GM19025 (cell line): ENCODE data around the gene GNA15.
"Not testable (repeated sequence)": the region's sequence is repeated elsewhere in the genome, so short reads cannot be mapped to it uniquely, and the experiment has no call there.

Experiments
- ATAC-seq: cut with Tn5 transposase; IDR thresholded peaks from one replicate; pipeline ENCODE4 v1.9.1; 2021; ENCODE audit warnings: mild to moderate bottlenecking, low read depth, moderate library complexity; ENCODE audit not compliant: unreplicated experiment

GNA15 gene

DNA sequence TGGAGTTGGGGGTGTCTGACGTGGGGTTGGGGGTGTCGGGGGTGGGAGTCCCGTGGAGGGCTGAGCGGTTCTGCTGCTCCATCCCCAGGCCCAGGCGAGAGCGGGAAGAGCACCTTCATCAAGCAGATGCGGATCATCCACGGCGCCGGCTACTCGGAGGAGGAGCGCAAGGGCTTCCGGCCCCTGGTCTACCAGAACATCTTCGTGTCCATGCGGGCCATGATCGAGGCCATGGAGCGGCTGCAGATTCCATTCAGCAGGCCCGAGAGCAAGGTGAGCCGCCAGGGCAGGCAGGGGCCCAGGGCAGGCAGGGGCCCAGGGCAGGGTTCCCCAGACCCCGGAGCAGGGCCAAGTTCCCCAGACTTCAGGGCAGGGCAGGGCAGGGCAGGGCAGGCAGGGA is 12.7 kb downstream of the GNA15 start:
- ATAC-seq = no peak

GRCh38 chr19:3149089-3149488 is 13.3 kb downstream of the GNA15 start:
- ATAC-seq = no peak

DNA sequence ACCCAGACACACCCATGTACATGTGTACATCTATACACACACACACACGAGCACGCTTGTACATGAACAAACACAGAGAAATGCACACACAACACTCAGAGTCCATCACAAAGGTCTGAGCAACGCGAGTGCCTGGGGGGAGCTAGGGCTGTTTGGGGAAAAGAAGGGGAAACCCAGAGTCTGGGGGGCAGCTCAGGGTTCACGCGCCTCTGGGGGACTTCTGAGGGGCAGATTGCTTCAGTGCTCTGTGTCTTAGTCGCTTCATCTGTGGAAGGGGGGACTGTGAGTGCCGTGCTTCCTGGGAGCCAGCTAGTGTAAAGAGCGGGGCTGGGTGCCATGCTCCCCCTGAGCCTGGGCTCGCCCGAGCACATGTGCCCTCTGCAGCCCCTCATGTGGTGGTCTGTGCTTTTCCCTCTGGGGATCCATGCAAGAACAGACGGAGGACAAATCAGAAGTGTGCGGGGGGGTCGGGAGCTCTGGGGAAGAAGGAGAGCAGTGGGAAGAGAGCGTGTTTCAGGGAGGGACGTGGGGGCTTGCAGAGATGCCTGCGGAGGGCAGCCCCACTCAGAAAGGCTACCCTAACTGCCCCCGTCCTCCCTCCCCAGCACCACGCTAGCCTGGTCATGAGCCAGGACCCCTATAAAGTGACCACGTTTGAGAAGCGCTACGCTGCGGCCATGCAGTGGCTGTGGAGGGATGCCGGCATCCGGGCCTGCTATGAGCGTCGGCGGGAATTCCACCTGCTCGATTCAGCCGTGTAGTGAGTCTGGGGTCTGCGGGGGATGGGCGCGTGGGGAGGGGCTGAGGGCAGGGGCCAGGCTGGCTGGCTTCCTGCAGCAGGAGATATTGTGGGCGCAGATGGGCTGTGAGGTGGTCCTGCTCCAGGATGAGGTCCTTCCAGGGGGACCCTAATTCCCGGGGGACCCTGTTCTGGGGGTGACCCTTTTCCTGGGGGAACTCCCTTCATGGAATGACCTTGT is 14.0 kb downstream of the GNA15 start:
- no peak for ATAC-seq

GRCh38 chr19:3150739-3151329 is 15.0 kb downstream of the GNA15 start:
- ATAC-seq = no peak

DNA sequence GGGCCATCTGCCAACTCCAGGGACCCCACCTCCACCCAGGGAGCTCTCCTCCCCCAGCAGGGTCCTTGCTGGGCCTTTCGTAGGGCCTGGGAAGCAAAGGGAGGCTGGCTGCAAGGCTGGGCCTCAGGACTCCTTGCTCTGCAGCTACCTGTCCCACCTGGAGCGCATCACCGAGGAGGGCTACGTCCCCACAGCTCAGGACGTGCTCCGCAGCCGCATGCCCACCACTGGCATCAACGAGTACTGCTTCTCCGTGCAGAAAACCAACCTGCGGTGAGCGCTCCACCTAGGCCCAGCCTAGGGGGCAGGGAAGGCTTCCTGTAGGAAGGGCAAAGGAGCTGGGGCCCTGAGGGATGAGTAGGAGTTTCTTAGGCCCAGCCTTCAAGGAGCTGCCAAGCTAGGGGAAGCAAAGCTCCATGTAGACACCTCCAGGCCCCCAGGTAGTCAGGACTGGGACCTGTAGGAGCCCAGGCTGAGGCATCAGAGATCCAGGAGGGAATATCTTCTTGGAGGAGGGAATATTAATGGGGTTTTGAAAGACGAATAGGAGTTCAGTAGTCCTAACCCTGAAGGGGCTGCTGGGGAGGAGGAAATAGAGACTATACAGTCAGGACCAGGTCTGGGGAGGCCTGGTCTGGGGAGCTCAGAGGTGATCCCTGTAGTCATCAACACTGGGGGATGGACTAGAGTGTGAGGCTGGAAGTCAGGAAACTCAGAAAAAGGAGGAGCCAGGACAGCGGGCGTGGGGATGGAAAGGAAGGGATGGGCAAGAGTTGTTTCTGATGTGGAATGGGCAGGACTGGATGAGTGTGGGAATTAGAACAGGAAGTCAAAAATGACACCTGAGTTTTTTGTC is 16.0 kb downstream of the GNA15 start:
- no peak for ATAC-seq

GRCh38 chr19:3152419-3152780 is 16.6 kb downstream of the GNA15 start:
- ATAC-seq = no peak

GRCh38 chr19:3153286-3154230 is 17.7 kb downstream of the GNA15 start:
- no peak for ATAC-seq

- not testable (repeated sequence) for ATAC-seq
These were observed 18.6 kb downstream of the GNA15 start for GRCh38 chr19:3154447-3154846.

GRCh38 chr19:3154957-3155736 is 19.3 kb downstream of the GNA15 start:
- peak; percentile 60 for ATAC-seq

DNA sequence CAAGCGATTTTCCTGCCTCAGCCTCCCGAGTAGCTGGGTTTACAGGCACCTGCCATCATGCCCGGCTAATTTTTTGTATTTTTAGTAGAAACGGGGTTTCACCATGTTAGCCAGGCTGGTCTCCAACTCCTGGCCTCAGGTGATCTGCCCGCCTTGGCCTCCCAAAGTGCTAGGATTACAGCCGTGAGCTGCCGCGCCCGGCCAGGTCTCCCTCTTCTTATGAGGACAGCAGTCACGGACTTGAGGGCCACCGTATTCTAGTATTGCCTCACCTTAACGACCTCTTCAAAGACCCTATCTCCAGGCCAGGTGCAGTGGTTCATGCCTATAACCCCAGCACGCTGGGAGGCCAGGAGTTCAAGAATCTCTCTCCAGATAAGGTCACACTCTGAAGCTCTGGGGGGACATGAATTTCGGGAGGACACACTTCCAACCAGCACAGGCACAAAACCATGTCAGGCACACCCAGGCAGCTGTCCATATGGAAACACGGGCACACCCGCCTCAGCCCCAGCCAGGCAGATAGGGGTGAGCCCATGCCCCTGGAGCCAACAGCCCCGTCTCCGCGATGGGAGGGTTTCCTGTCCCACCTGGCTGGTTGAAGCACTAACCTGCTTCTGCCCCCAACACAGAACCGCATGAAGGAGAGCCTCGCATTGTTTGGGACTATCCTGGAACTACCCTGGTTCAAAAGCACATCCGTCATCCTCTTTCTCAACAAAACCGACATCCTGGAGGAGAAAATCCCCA is 21.4 kb downstream of the GNA15 start:
- ATAC-seq = no peak

GRCh38 chr19:3159565-3159964 is 23.7 kb downstream of the GNA15 start:
- no peak for ATAC-seq

- ATAC-seq = no peak
These were observed 24.4 kb downstream of the GNA15 start for GRCh38 chr19:3160219-3160618.

DNA sequence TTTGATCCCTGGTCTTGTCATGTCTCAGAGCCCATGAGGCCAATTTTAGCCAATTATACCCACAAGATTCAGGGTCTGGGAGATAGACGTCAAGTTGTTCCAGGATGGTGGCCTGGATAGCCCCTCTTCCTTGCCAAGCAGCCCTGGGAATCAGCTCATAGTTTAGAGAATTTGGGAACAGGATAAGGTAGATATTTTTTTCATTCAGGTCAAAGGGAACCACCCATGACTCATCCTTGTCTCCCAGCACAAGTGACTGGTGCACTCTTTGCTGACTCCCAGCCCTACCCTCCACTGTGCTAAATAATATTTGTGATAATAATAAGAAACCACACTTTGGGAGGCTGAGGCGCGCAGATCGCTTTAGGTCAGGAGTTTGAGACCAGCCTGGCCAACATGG is 25.6 kb downstream of the GNA15 start:
- ATAC-seq = no peak

- ATAC-seq = no peak
These were observed 26.8 kb downstream of the GNA15 start for GRCh38 chr19:3162418-3163229.

DNA sequence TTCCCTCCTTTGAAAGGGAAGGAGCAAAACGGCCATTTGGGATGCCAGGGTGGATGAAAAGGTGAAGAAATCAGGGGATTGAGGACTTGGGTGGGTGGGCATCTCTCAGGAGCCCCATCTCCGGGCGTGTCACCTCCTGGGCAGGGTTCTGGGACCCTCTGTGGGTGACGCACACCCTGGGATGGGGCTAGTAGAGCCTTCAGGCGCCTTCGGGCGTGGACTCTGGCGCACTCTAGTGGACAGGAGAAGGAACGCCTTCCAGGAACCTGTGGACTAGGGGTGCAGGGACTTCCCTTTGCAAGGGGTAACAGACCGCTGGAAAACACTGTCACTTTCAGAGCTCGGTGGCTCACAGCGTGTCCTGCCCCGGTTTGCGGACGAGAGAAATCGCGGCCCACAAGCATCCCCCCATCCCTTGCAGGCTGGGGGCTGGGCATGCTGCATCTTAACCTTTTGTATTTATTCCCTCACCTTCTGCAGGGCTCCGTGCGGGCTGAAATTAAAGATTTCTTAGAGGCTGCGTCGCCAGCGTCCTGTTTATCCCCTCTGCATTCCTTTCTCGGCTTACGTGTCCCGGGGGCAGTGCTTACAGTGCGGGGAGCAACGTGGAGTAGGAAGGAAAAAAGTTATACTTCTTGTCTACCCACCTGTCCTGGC is 27.5 kb downstream of the GNA15 start:
- ATAC-seq = no peak

DNA sequence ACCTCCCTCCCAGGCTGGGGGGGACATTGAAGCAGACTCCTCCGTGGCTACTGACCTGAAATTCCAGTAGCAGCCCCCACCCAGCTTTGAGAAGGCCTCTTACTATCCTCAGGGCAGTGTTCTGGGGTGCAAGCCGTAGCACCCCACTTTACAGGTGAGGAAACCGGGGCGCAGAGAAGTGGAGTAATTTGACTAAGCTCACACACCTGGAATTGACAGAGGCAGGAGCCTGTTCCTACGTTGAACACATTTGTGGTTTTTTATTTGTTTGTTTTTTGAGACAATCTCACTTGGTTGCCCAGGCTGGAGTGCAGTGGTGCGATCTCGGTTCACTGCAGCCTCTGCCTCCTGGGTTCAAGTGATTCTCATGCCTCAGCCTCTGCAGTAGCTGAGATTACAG is 28.1 kb downstream of the GNA15 start:
- ATAC-seq = no peak
